Panc1 (cell line): ENCODE measurements around the gene MCM5. TPM values are rescaled to one million over a fixed set of nuclear protein-coding genes. Genes with fewer than 3 reads are reported as not detected.
A peak's percentile ranks its signal among the peaks of the same experiment; 100 is the strongest.

ENCODE experiments used
- ATAC-seq: fragments of 200-7000 bp; cut with Tn5 transposase; 2 replicates; pipeline ENCODE4 v1.9.1; 2020; ENCODE audit warnings: mild to moderate bottlenecking, moderate library complexity
- BruUV-seq: library from RNA; stranded (reverse); fragments of 400-500 nt; replicated peaks from 2 replicates; lab custom pipeline; 2021; lab: Mats Ljungman, UMichigan
- CTCF ChIA-PET: fragments of 300-600 bp; sonication (Branson Sonifier 250); formaldehyde crosslinking; loops from one replicate; lab custom pipeline; 2022; ENCODE audit warnings: antibody characterized with exemption; lab: Charles Lee
- POLR2A ChIA-PET: fragments of 300-600 bp; sonication (Branson Sonifier 250); formaldehyde crosslinking; loops from one replicate; lab custom pipeline; 2022; ENCODE audit warnings: antibody characterized with exemption; lab: Charles Lee
- DNase-seq: peaks from one replicate; pipeline ENCODE4 v3.0.0-alpha.2; 2010; ENCODE audit warnings: low read depth, low spot score
- H3K27ac ChIP-seq: 2 replicates; pipeline ENCODE4 v1.5.1; 2011; ENCODE audit warnings: mild to moderate bottlenecking, low read length, inconsistent platforms
- H3K27me3 ChIP-seq: fragments of 200-500 bp; sonication (Bioruptor generic); 2 replicates; pipeline ENCODE4 v1.6.0; 2014; ENCODE audit warnings: low read length, inconsistent platforms; ENCODE audit not compliant: control insufficient read depth, insufficient read depth
- H3K36me3 ChIP-seq: fragments of 200-500 bp; sonication (Bioruptor generic); 2 replicates; pipeline ENCODE4 v1.5.1; 2014; ENCODE audit warnings: inconsistent platforms, mild to moderate bottlenecking, low read length, moderate library complexity; ENCODE audit not compliant: control insufficient read depth, insufficient read depth
- H3K4me1 ChIP-seq: 2 replicates; pipeline ENCODE4 v1.5.1; 2011; ENCODE audit warnings: inconsistent platforms, mild to moderate bottlenecking, low read length, moderate library complexity; ENCODE audit not compliant: control insufficient read depth, insufficient read depth
- H3K4me3 ChIP-seq, 2 experiments: 2 replicates each; pipeline ENCODE4 v1.5.1; 2011 to 2012; ENCODE audit warnings: low read depth in 2 of 2, low read length in 2 of 2, mild to moderate bottlenecking in 2 of 2, inconsistent platforms in 1 of 2, moderate library complexity in 1 of 2
- H3K9me3 ChIP-seq: fragments of 200-500 bp; sonication (Bioruptor generic); 2 replicates; pipeline ENCODE4 v1.5.1; 2014; ENCODE audit warnings: low read depth, mild to moderate bottlenecking, inconsistent platforms, low read length, moderate library complexity; ENCODE audit not compliant: control insufficient read depth, insufficient read depth
- POLR2AphosphoS5 ChIP-seq: IDR thresholded peaks from 2 replicates; pipeline ENCODE4 v1.6.1; 2012; ENCODE audit warnings: mild to moderate bottlenecking, low read depth, low read length, moderate library complexity
- SIN3A ChIP-seq: IDR thresholded peaks from 2 replicates; pipeline ENCODE4 v1.6.1; 2012; ENCODE audit warnings: low read depth, mild to moderate bottlenecking, low read length, moderate library complexity, borderline replicate concordance; ENCODE audit not compliant: insufficient read depth
- TCF7L2 ChIP-seq: IDR thresholded peaks from 2 replicates; pipeline ENCODE4 v1.6.1; 2011; ENCODE audit warnings: mild to moderate bottlenecking, low read depth, low read length, inconsistent platforms
- in situ Hi-C: cut with HindIII; loops from 2 replicates; pipeline ENCODE4 v1.10.0; 2016; ENCODE audit warnings: low sequenced_read_pairs, low pct_unique_long_range_greater_than_20kb
- intact Hi-C: fragments of 100-400 bp; cut with micrococcal nuclease; formaldehyde crosslinking; loops from one replicate; pipeline ENCODE4 v1.10.0; 2022; ENCODE audit not compliant: unreplicated experiment
- total RNA-seq: library from RNA; stranded (reverse); gene quantifications from one replicate; pipeline ENCODE4 v1.2.1, GENCODE V29; 2021; ENCODE audit not compliant: unreplicated experiment
- TF ChIP-seq, protein P1 (sequence below), 2 experiments: IDR thresholded peaks; 2 replicates each; pipeline ENCODE4 v1.6.1; 2011 to 2012; ENCODE audit warnings: low read depth in 2 of 2, control low read depth in 1 of 2, low read length in 1 of 2, mild to moderate bottlenecking in 1 of 2, moderate library complexity in 1 of 2; ENCODE audit not compliant: insufficient read depth in 1 of 2
- TF ChIP-seq, protein P2 (sequence below): fragments of 450-650 bp; IDR thresholded peaks from 2 replicates; pipeline ENCODE4 v1.5.1; 2017; ENCODE audit warnings: mild to moderate bottlenecking

MCM5 gene
- total RNA-seq, 1 experiment from 2014 or later = 122 TPM

DNA sequence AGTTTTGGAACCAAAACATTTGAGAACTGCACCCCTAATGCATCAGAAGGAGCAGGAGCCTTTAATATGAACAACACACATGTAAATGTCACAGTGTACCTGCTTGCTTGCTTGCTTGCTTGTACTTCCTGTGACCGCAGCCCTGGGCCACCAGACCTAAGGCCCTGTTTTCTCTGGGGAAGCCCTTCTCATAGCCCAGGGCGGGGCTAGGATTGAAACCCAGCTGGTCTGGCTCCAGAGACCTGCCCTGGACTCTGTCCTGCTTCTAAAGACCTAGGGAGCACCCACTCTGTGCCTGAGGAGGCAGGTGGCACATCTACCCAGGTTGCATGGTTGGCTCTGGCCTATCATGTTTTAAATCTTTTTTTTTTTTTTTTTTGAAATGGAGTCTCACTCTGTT is 7.6 kb upstream of the MCM5 start:
- intact Hi-C loops = no loop called here
- no peaks in the 10 kb centered on the region for H3K9me3 ChIP-seq
- peaks cover 25% of the 10 kb centered on the region for H3K4me1 ChIP-seq
- ChIA-PET CTCF (no interaction called here), POLR2A (interaction anchor here (0.7 kb wide), 1 partner anchor 324 kb away, joined by 8 read pairs; no protein-coding TSS in a partner anchor)
- no peak overlapping the region for H3K27ac ChIP-seq
- no peaks in the 10 kb centered on the region; the same call in 1 of the 2 replicates for H3K36me3 ChIP-seq
- TF ChIP-seq SIN3A (no peak), TCF7L2 (no peak), POLR2AphosphoS5 (no peak)
- TF ChIP-seq, protein P1, sequence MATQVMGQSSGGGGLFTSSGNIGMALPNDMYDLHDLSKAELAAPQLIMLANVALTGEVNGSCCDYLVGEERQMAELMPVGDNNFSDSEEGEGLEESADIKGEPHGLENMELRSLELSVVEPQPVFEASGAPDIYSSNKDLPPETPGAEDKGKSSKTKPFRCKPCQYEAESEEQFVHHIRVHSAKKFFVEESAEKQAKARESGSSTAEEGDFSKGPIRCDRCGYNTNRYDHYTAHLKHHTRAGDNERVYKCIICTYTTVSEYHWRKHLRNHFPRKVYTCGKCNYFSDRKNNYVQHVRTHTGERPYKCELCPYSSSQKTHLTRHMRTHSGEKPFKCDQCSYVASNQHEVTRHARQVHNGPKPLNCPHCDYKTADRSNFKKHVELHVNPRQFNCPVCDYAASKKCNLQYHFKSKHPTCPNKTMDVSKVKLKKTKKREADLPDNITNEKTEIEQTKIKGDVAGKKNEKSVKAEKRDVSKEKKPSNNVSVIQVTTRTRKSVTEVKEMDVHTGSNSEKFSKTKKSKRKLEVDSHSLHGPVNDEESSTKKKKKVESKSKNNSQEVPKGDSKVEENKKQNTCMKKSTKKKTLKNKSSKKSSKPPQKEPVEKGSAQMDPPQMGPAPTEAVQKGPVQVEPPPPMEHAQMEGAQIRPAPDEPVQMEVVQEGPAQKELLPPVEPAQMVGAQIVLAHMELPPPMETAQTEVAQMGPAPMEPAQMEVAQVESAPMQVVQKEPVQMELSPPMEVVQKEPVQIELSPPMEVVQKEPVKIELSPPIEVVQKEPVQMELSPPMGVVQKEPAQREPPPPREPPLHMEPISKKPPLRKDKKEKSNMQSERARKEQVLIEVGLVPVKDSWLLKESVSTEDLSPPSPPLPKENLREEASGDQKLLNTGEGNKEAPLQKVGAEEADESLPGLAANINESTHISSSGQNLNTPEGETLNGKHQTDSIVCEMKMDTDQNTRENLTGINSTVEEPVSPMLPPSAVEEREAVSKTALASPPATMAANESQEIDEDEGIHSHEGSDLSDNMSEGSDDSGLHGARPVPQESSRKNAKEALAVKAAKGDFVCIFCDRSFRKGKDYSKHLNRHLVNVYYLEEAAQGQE (IDR thresholded peaks at IDR 0.05; ENCODE audit: insufficient read depth in 1 of 2, low read depth in 2 of 2, low read length in 1 of 2) = no peak
- TF ChIP-seq, protein P2, sequence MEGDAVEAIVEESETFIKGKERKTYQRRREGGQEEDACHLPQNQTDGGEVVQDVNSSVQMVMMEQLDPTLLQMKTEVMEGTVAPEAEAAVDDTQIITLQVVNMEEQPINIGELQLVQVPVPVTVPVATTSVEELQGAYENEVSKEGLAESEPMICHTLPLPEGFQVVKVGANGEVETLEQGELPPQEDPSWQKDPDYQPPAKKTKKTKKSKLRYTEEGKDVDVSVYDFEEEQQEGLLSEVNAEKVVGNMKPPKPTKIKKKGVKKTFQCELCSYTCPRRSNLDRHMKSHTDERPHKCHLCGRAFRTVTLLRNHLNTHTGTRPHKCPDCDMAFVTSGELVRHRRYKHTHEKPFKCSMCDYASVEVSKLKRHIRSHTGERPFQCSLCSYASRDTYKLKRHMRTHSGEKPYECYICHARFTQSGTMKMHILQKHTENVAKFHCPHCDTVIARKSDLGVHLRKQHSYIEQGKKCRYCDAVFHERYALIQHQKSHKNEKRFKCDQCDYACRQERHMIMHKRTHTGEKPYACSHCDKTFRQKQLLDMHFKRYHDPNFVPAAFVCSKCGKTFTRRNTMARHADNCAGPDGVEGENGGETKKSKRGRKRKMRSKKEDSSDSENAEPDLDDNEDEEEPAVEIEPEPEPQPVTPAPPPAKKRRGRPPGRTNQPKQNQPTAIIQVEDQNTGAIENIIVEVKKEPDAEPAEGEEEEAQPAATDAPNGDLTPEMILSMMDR = no peak
- no peak for ATAC-seq
- H3K27me3 ChIP-seq = no peaks in the 10 kb centered on the region
- BruUV-seq = TSS peak; percentile 84
- in situ Hi-C loops = no loop called here
- no peak for DNase-seq
- no peak overlapping the region for H3K4me3 ChIP-seq

DNA sequence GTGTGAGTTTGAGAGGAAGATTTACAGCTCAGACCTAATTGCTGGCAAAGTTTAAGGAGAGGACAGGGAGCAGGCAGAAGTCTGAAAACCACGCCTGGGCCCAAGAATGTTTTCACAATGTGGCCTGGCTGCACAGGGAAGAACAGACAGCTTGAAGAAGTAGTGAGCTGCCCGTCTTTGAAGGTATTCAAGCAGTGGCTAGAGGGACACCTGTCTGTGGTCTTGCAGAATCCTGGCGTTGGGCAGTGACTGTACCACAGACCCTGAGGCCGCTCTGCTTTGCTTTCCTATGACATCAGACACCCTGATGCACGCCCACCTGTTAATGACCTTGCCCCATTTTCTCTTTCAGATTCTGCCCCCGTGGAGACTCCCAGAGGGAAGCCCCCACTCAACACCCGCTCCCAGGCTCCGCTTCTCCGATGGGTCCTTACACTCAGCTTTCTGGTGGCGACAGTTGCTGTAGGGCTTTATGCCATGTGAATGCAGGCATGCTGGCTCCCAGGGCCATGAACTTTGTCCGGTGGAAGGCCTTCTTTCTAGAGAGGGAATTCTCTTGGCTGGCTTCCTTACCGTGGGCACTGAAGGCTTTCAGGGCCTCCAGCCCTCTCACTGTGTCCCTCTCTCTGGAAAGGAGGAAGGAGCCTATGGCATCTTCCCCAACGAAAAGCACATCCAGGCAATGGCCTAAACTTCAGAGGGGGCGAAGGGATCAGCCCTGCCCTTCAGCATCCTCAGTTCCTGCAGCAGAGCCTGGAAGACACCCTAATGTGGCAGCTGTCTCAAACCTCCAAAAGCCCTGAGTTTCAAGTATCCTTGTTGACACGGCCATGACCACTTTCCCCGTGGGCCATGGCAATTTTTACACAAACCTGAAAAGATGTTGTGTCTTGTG is 6.6 kb upstream of the MCM5 start:
- Histone ChIP-seq H3K4me3 (no peak overlapping the region), H3K27ac (peak overlapping the region; percentile 2; the same call in 1 of the 2 replicates), H3K27me3 (no peaks in the 10 kb centered on the region), H3K4me1 (peaks cover 29% of the 10 kb centered on the region), H3K36me3 (no peaks in the 10 kb centered on the region; the same call in 1 of the 2 replicates), H3K9me3 (no peaks in the 10 kb centered on the region)
- no TSS peak for BruUV-seq
- DNase-seq (no peak), ATAC-seq (no peak)
- intact Hi-C loops (no loop called here), in situ Hi-C loops (no loop called here)
- ChIA-PET CTCF (no interaction called here), POLR2A (interaction anchor here (0.7 kb wide), 1 partner anchor 323 kb away, joined by 8 read pairs; no protein-coding TSS in a partner anchor)
- no peak for TF ChIP-seq TCF7L2
- no peak for TF ChIP-seq POLR2AphosphoS5
- TF ChIP-seq, protein P1 (IDR thresholded peaks at IDR 0.05; ENCODE audit: insufficient read depth in 1 of 2, low read depth in 2 of 2, low read length in 1 of 2) = no peak
- TF ChIP-seq, protein P2 = no peak
